Head of caudate nucleus (tissue), 42 donors: Measurements from ENCODE around the gene PTGES3.
"Not testable (repeated sequence)": the region's sequence is repeated elsewhere in the genome, so short reads cannot be mapped to it uniquely, and the experiment has no call there.

Experiments used
- DNase-seq, 42 donors: peaks; one replicate each; pipeline versions ENCODE4 v3.0.0 to v3.0.0-alpha.2; 2020 to 2021; ENCODE audit warnings: mixed read lengths in 7 of 42
- intact Hi-C: fragments of 100-400 bp; cut with DNase I; formaldehyde crosslinking; loops from one replicate; pipeline ENCODE4 v1.15.0; 2022

Gene PTGES3

GRCh38 chr12:56670836-56671235, 17.2 kb downstream of the PTGES3 start:
- intact Hi-C loops, result no loop called here
- DNase-seq, result peak in 3 of 42 donors; percentile 6 to 19 (median 6)

DNA sequence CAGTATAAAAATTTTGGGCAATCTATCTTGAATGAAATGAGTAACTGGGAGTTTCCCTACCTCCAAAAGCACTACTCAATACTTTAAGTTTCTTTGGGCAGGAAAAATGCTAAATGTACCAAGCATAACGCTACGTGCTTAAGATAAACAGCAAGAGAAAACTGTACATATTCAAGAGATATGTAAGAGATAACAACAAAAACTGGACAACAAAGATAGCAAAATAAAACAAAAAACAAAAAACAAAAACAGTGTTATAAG, 20.0 kb downstream of the PTGES3 start:
- intact Hi-C loops, result no loop called here
- DNase-seq, result no peak

GRCh38 chr12:56661979-56662638, 26.0 kb downstream of the PTGES3 start:
- intact Hi-C loops, result no loop called here
- no peak for DNase-seq

- DNase-seq, result no peak
- intact Hi-C loops, result no loop called here
These were observed 26.5 kb downstream of the PTGES3 start for GRCh38 chr12:56661560-56661959.

DNA sequence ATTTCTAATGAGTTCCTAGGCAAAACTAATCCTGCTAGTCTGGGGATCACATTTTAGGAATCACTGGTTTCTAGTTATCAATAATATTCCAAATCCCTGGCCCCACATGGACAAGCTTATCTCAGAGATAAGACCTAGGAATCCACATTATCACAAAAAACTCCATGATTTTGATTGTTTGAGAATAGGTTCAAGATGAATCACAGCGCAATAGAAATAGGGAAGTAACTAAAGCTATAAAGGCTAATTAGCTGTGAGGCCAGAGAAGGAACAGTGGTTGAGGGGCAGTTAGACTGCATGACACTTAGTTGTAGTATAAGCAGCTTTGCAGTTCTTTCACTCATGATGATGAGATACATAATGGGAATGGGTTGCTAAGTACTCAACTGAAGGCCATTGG, 29.2 kb downstream of the PTGES3 start:
- intact Hi-C loops, result no loop called here
- no peak for DNase-seq

GRCh38 chr12:56657416-56658379, 30.4 kb downstream of the PTGES3 start:
- DNase-seq, result peak in 1 of 42 donors; percentile 1
- intact Hi-C loops, result no loop called here

GRCh38 chr12:56653781-56654180, 34.3 kb downstream of the PTGES3 start:
- intact Hi-C loops, DNase-seq: not testable (repeated sequence)

- intact Hi-C loops, DNase-seq: not testable (repeated sequence)
These were observed 40.1 kb downstream of the PTGES3 start for GRCh38 chr12:56648023-56648422.

GRCh38 chr12:56645717-56646446, 42.2 kb downstream of the PTGES3 start, which contains the start of gene ATP5F1B:
Gene ATP5F1B, minus strand, starts transcription at chr12:56645984. Its CDS starts 21 bp downstream, at chr12:56645963.
- intact Hi-C loops, result no loop called here
- peak; percentile 86 to 99 (median 96) for DNase-seq

DNA sequence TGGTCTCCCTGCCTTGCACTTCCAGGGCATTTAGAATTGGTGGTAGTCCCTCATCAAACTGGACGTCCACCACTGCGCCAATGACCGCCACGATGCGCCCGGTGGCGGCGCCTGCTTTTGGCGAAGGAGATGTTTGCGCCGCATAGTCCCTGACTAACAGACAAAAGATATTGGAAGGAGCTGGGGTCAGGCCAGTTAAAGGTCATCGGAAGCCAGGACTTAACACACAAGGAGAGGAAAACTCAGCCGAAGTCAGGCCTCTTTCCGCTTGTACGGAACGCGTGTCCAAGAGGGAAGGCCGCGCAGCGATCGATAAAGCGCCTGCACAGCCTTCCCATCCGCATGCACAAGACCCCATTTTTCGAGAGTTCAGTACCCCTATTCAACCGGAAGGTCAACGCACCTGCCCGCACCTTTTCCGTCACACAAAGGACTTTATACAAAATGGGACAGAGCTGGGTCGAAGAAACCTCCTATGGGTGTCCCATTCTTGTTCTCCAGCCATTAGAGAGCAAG, 42.8 kb downstream of the PTGES3 start:
- intact Hi-C loops, result no loop called here
- DNase-seq, result peak in 17 of 42 donors; percentile 7 to 49 (median 20)

DNA sequence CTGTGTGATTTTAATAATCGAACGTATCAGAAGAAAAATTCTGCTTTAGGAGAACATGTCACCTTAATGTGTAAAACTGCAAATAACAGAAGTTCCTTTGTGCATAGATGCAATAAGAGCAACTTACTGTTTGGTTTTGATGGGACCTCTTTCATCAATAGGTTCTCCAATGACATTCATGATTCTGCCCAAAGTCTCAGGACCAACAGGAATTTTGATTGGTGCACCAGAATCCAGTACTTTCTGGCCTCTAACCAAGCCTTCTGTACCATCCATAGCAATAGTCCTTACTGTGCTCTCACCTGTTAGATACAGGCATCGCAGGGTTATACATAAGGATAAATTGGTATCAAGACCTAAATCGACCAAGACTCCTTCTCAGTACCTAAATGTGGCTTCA, 43.4 kb downstream of the PTGES3 start:
- DNase-seq, result no peak
- intact Hi-C loops, result no loop called here

GRCh38 chr12:56641219-56641618, 46.9 kb downstream of the PTGES3 start:
- DNase-seq, result peak in 1 of 42 donors; percentile 6
- intact Hi-C loops, result no loop called here

DNA sequence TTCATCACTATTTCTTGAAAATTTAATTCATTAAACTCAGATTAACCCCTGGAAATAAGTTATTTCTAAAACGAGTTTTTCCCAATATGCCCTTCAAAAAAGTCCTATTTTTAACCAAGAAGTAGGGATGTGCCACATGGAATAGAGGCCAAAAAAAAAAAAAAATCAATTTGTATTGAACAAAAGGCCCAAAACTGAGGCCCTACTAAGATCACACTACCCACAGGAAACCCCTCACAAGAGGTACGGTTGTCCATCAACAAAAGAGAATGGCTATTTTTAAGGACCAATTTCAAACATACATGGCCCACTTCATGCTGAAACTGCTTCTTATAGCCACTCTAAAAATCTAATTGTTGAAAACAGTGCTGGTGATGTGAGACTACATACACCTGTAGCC, 50.5 kb downstream of the PTGES3 start:
- intact Hi-C loops, result loop anchor here (5.0 to 10.0 kb wide), 2 partner anchors 50 to 87 kb away; partner anchors contain the start of genes NACA and PTGES3

DNA sequence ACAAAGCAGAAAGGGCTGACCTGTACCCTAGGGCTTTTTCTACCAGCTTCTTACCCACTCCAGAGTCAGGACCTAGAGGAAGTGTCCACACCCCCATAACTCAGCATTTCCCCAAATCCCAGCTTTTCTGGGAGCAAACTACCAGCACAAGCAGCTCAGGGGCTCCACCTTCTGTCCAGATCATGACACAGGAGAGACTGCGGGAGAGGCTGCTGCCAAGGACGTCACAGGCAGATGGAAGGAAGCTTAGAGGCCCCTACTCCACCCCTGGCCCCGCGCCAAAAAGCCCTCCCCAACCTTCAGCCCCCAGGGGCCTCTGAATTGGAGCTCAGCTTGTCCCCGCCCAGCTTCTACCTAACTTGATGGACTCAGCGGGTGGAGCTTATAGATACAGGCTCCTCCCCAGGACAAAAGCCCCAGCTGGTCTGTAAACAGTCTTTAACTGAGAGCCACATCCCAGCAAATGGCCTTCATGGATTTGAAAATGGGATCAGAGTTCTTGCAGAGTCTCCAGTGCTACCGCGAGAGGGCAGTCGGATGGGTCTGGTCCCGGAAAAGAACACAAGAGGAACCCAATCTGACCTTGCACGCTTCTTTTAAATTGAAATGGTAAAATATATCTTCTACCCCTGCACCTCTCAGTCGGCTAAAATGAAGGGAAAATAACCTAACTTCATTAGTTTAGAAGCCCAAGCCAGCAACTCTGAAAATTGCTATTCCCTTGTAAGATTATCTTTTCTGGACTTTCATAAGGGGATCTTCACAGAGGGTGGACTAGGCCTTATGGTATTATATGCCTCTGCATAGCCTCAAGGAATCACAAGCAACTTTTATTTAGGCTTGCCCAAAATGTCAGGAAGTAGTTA, 51.2 kb downstream of the PTGES3 start:
- DNase-seq, result peak; percentile 88 to 98 (median 94)
- intact Hi-C loops, result loop anchor here (5.0 to 10.0 kb wide), 2 partner anchors 50 to 88 kb away; partner anchors contain the start of genes NACA and PTGES3

More for the DNA sequence above, 50.5 kb downstream of the PTGES3 start:
- DNase-seq, result no peak

GRCh38 chr12:56635806-56636674, 52.0 kb downstream of the PTGES3 start:
- peak; percentile 51 to 95 (median 86) for DNase-seq
- intact Hi-C loops, result loop anchor here (5.0 to 10.0 kb wide), 2 partner anchors 51 to 89 kb away; partner anchors contain the start of genes NACA and PTGES3

GRCh38 chr12:56634837-56635791, 53.0 kb downstream of the PTGES3 start:
- intact Hi-C loops, result loop anchor here (5.0 to 10.0 kb wide), 2 partner anchors 52 to 90 kb away; partner anchors contain the start of genes NACA and PTGES3

More at GRCh38 chr12:56634837-56635791, 53.0 kb downstream of the PTGES3 start:
- DNase-seq, result peak in 41 of 42 donors; percentile 41 to 91 (median 74)
